IMR-90 (cell line): ENCODE measurements around the gene KCNH6. TPM values are rescaled to one million over a fixed set of nuclear protein-coding genes. Genes with fewer than 3 reads are reported as not detected.

Source experiments
- ATAC-seq: fragments of 200-7000 bp; cut with Tn5 transposase; 2 replicates; pipeline ENCODE4 v1.9.1; 2020; ENCODE audit warnings: low read depth, mild to moderate bottlenecking, moderate library complexity
- BruUV-seq: library from RNA; stranded (reverse); fragments of 400-500 nt; replicated peaks from 2 replicates; lab custom pipeline; 2021; lab: Mats Ljungman, UMichigan
- CTCF ChIA-PET: fragments of 300-600 bp; formaldehyde crosslinking; extraction: SDS; loops from one replicate; lab custom pipeline; 2021; ENCODE audit warnings: antibody characterized with exemption; lab: Yijun Ruan, JAX
- POLR2A ChIA-PET: fragments of 300-600 bp; sonication (Branson Sonifier 250); formaldehyde crosslinking; loops from one replicate; lab custom pipeline; 2022; ENCODE audit warnings: antibody characterized with exemption; ENCODE audit not compliant: unreplicated experiment; lab: Charles Lee
- DNase-seq: peaks from one replicate; pipeline ENCODE4 v3.0.0; 2013
- H2AFZ ChIP-seq: replicated peaks from 2 replicates; pipeline ENCODE3; 2013; ENCODE audit warnings: low read length, mild to moderate bottlenecking; ENCODE audit not compliant: poor library complexity
- H2AK5ac ChIP-seq: 2 replicates; pipeline ENCODE4 v1.6.1; 2013; ENCODE audit warnings: low read depth, low read length, inconsistent platforms
- H2AK9ac ChIP-seq: replicated peaks from 2 replicates; pipeline ENCODE3; 2013; ENCODE audit warnings: mild to moderate bottlenecking, low read depth, low read length, moderate library complexity; ENCODE audit not compliant: poor library complexity
- H2BK120ac ChIP-seq: 2 replicates; pipeline ENCODE4 v1.6.1; 2013; ENCODE audit warnings: low read depth, low read length, inconsistent platforms
- H2BK15ac ChIP-seq: 3 replicates; pipeline ENCODE4 v1.6.1; 2013; ENCODE audit warnings: low read depth, low read length, inconsistent platforms
- H2BK20ac ChIP-seq: 2 replicates; pipeline ENCODE4 v1.6.1; 2013; ENCODE audit warnings: low read depth, mild to moderate bottlenecking, inconsistent platforms, low read length, moderate library complexity
- H2BK5ac ChIP-seq: 2 replicates; pipeline ENCODE4 v1.6.1; 2013; ENCODE audit warnings: mild to moderate bottlenecking, low read depth, low read length, inconsistent platforms; ENCODE audit not compliant: poor library complexity, severe bottlenecking
- H3K14ac ChIP-seq: replicated peaks from 2 replicates; pipeline ENCODE4 v1.6.1; 2013; ENCODE audit warnings: low read depth, low read length, inconsistent platforms
- H3K18ac ChIP-seq: 2 replicates; pipeline ENCODE4 v1.6.1; 2013; ENCODE audit warnings: low read depth, low read length, control low read depth
- H3K23ac ChIP-seq: 2 replicates; pipeline ENCODE4 v1.6.1; 2013; ENCODE audit warnings: low read depth, low read length, inconsistent platforms
- H3K27ac ChIP-seq: 2 replicates; pipeline ENCODE4 v1.5.1; 2013; ENCODE audit warnings: mild to moderate bottlenecking, control low read depth, low read length; ENCODE audit not compliant: insufficient read depth
- H3K27me3 ChIP-seq: 2 replicates; pipeline ENCODE4 v1.6.1; 2013; ENCODE audit warnings: low read length; ENCODE audit not compliant: control insufficient read depth, insufficient read depth
- H3K36me3 ChIP-seq: 2 replicates; pipeline ENCODE4 v1.6.1; 2013; ENCODE audit warnings: low read length, mixed read lengths; ENCODE audit not compliant: control insufficient read depth, insufficient read depth
- H3K4ac ChIP-seq: 2 replicates; pipeline ENCODE4 v1.6.1; 2013; ENCODE audit warnings: low read depth, low read length, inconsistent platforms
- H3K4me1 ChIP-seq: 2 replicates; pipeline ENCODE4 v1.6.1; 2013; ENCODE audit warnings: low read length, mixed read lengths; ENCODE audit not compliant: control insufficient read depth, insufficient read depth
- H3K4me2 ChIP-seq: 2 replicates; pipeline ENCODE4 v1.6.1; 2013; ENCODE audit warnings: low read depth, mild to moderate bottlenecking, control low read depth, low read length, moderate library complexity
- H3K4me3 ChIP-seq: 2 replicates; pipeline ENCODE4 v1.5.1; 2013; ENCODE audit warnings: low read depth, mild to moderate bottlenecking, control low read depth, low read length, moderate library complexity; ENCODE audit not compliant: insufficient read depth
- H3K56ac ChIP-seq: 2 replicates; pipeline ENCODE4 v1.6.1; 2013; ENCODE audit warnings: low read length, inconsistent platforms; ENCODE audit not compliant: insufficient read depth; ENCODE audit errors: extremely low read depth
- H3K79me1 ChIP-seq, 2 experiments: 2 replicates each; pipeline ENCODE4 v1.6.1; 2013; ENCODE audit warnings: low read length in 2 of 2, inconsistent platforms in 1 of 2, low read depth in 1 of 2
- H3K9ac ChIP-seq: 2 replicates; pipeline ENCODE4 v1.6.1; 2013; ENCODE audit warnings: low read depth, low read length, control low read depth
- H3K9me1 ChIP-seq: 2 replicates; pipeline ENCODE4 v1.6.1; 2013; ENCODE audit warnings: low read length, inconsistent platforms; ENCODE audit not compliant: insufficient read depth
- H3K9me3 ChIP-seq: 2 replicates; pipeline ENCODE4 v1.6.1; 2013; ENCODE audit warnings: low read length; ENCODE audit not compliant: control insufficient read depth, insufficient read depth
- H4K20me1 ChIP-seq: 2 replicates; pipeline ENCODE4 v1.6.1; 2013; ENCODE audit warnings: low read length, inconsistent platforms; ENCODE audit not compliant: insufficient read depth
- H4K5ac ChIP-seq: 2 replicates; pipeline ENCODE4 v1.6.1; 2013; ENCODE audit warnings: mild to moderate bottlenecking, low read depth, low read length, control low read depth
- H4K8ac ChIP-seq, 2 experiments: 2 replicates each; pipeline ENCODE4 v1.6.1; 2013; ENCODE audit warnings: low read depth in 2 of 2, low read length in 2 of 2, control low read depth in 1 of 2, inconsistent platforms in 1 of 2
- H4K91ac ChIP-seq: 2 replicates; pipeline ENCODE4 v1.6.1; 2013; ENCODE audit warnings: low read depth, low read length, inconsistent platforms; ENCODE audit not compliant: insufficient read depth
- POLR2A ChIP-seq: IDR thresholded peaks from 2 replicates; pipeline ENCODE4 v1.6.1; 2012; ENCODE audit warnings: mild to moderate bottlenecking, low read depth, low read length
- RAD21 ChIP-seq: IDR thresholded peaks from 2 replicates; pipeline ENCODE4 v1.6.1; 2012; ENCODE audit warnings: low read length, improper control_type of control experiment
- WGBS, 2 experiments: methylation state at CpG; one replicate each; pipeline versions ENCODE4 v1.1.5 to v1.1.7; 2013; ENCODE audit warnings: missing lambda C conversion rate in 2 of 2; ENCODE audit not compliant: insufficient read length in 1 of 2; ENCODE audit errors: extremely low coverage in 2 of 2; 5-methylcytosine and 5-hydroxymethylcytosine counted together
- dilution Hi-C: fragments of 300-500 bp; cut with HindIII; formaldehyde crosslinking; loops from one replicate; pipeline ENCODE4 v1.14.3; 2018; ENCODE audit warnings: low sequenced_read_pairs; ENCODE audit not compliant: unreplicated experiment
- in situ Hi-C: fragments of 300-500 bp; cut with MboI; formaldehyde crosslinking; loops from 3 replicates; pipeline ENCODE4 v1.14.3; 2019; ENCODE audit warnings: low sequenced_read_pairs, inconsistent platforms, mixed read lengths
- intact Hi-C: fragments of 100-400 bp; cut with micrococcal nuclease; formaldehyde crosslinking; loops from 2 replicates; pipeline ENCODE4 v1.10.0; 2022
- polyA plus RNA-seq, 3 experiments: library from polyadenylated mRNA; depleted of rRNA; stranded (reverse); fragments of >200 nt; gene quantifications; 2 replicates each; pipeline ENCODE4 v1.2.3, GENCODE V29; 2012; ENCODE audit warnings: low replicate concordance in 1 of 3
- total RNA-seq: library from RNA; depleted of rRNA; stranded (reverse); fragments of >200 nt; gene quantifications from 2 replicates; pipeline ENCODE4 v1.2.3, GENCODE V29; 2012

Gene KCNH6
- total and polyA plus RNA-seq, 2 of the 4 experiments (the other 2 are of a cell fraction): 0.17 to 0.18 TPM

DNA sequence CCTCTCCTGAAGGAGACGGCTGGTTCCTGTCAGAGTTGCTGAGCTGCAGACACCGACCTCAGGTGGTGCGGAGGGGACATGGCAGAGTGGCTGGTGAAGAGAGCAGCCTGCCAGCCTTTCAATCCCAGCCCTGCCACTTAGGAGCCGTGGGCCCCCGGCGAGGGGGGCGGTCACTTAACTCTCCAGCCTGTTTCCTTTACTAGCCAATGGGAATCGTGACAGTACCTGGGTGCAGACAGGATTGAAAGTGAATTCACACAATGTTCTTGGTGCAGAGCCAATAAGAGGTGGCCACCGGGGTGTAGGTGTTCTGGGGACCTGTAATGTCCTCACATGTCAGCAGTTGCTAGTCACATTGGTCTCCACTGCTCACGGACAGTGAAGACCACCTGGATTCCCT, 32.8 kb upstream of the KCNH6 start:
- CTCF ChIA-PET: no interaction called here
- H3K27ac ChIP-seq: no peak overlapping the region
- peaks cover 9% of the 10 kb centered on the region; the same call in 1 of the 2 replicates for H3K27me3 ChIP-seq
- no peak overlapping the region for H2BK20ac ChIP-seq
- no peak overlapping the region for H4K8ac ChIP-seq
- H3K23ac ChIP-seq: no peak overlapping the region
- H2AFZ ChIP-seq: peak overlapping the region; percentile 47
- H2BK15ac ChIP-seq: no peak overlapping the region
- dilution Hi-C loops (no loop called here), in situ Hi-C loops (no loop called here), intact Hi-C loops (no loop called here)
- no peaks in the 10 kb centered on the region for H4K20me1 ChIP-seq
- H3K9ac ChIP-seq: no peak overlapping the region
- no peak overlapping the region for H4K5ac ChIP-seq
- WGBS, 2 experiments: no CpG with 5 or more reads among the region's 10 CpGs
- POLR2A ChIA-PET: no interaction called here
- no peak overlapping the region for H3K56ac ChIP-seq
- DNase-seq: no peak
- 0 out of 2 replicates have a peak overlapping the region, but pooled peaks have one; percentile 21 for H3K14ac ChIP-seq
- no peak overlapping the region for H3K18ac ChIP-seq
- no peak overlapping the region for H2AK9ac ChIP-seq
- no peak overlapping the region for H2AK5ac ChIP-seq
- BruUV-seq: no TSS peak
- no peak overlapping the region for H3K4me2 ChIP-seq
- no peak for ATAC-seq
- peaks cover 5% of the 10 kb centered on the region for H3K9me1 ChIP-seq
- no peaks in the 10 kb centered on the region for H3K36me3 ChIP-seq
- no peak overlapping the region for H2BK120ac ChIP-seq
- H3K4me3 ChIP-seq: no peak overlapping the region
- H3K9me3 ChIP-seq: no peaks in the 10 kb centered on the region
- H2BK5ac ChIP-seq: no peak overlapping the region
- H4K91ac ChIP-seq: no peak overlapping the region
- TF ChIP-seq RAD21 (no peak), POLR2A (no peak)
- no peaks in the 10 kb centered on the region for H3K79me1 ChIP-seq
- H3K4me1 ChIP-seq: peaks cover 8% of the 10 kb centered on the region
- no peak overlapping the region for H3K4ac ChIP-seq
